Measurements from ENCODE around the gene C2orf68.
"Not testable (repeated sequence)": the region's sequence is repeated elsewhere in the genome, so short reads cannot be mapped to it uniquely, and the experiment has no call there.

C2orf68 gene

GRCh38 chr2:85598594-85599340 lies 13.1 kb downstream of the C2orf68 start:
- DNase-seq = no peak

DNA sequence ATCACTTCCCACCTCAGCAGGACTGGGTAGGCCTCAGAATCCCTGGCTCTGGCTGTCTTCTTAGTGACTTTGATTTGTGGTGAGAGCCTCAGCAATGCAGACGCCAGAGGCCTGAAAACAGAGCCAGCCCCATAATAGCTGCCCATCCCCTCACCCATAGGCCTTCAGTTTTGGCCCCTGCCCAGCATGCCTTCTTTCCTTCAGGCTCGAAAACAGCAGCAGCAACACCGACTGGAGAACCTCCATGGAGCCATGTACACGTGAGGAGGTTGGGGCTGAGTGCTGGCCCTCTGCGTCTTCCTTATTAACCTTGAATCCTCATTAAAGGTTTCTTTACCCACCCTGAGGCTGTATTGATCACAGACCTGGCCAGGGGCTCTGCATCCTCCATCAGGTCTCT lies 14.6 kb downstream of the C2orf68 start:
- DNase-seq = no peak

DNA sequence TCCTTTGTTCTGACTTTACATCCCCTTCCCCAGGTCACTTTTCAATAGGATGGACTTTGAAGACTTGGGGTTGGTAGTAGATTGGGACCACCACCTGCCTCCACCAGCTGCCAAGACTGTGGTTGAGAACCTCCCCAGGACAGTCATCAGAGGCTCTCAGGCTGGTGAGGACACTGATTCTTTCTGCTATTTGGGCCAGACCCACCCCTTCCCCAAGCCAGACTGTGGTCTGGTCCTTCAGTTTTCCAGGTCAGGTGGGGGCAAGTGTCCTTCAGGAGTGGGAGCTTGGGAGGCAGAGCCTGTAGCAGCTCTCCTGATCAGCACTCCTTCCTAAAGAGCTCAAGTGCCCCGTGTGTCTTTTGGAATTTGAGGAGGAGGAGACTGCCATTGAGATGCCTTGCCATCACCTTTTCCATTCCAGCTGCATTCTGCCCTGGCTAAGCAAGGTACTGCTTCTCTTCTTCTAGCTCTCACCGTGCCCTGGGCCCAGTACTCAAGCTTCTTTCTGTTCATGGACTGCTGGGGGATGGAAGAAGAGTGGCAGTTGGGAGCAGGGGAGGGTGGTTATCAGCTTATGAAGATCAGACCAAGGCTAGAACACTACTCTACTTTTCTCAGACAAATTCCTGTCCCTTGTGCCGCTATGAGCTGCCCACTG lies 15.3 kb downstream of the C2orf68 start:
- DNase-seq = no peak

GRCh38 chr2:85596026-85596333 lies 15.9 kb downstream of the C2orf68 start:
- no peak for DNase-seq

DNA sequence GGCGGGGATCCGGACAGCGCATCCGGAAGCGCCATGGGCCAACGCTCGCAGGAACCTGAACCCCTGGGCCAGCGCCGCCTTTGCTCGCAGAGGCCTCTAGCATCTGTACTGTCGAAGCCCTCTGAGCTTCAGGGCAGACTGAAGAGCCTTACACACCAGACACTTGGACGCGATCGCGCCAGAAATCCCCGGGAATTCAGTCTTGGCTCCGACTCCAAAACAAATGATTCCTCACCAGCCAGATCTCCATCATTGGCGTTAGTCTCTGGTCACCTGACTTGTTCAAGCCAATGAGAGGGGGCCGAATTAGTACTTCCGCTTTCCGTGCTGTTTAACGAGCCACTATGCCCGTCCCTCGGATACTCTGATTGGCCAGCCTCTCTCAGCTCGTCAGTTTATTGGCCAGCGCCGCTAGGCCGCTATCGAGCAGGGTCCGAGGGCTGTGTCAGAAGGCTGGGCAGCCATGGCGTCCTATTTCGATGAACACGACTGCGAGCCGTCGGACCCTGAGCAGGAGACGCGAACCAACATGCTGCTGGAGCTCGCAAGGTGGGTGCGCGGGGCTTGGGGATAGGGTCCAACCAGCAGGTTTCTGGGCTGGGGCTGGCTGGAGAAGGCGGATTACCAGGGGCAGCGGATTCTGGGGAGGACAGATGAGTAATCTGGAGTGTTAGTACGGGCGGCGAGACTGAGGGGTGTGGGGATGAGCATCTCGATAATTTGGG lies 16.4 kb downstream of the C2orf68 start, which contains the start of gene RNF181:
RNF181 (plus strand) TSS at position 445 of the 725 bp plus-strand sequence; CDS start at position 464, 19 bp downstream.
- peak; percentile 99 for DNase-seq

- DNase-seq = no peak
Measured at GRCh38 chr2:85594715-85595300, 17.1 kb downstream of the C2orf68 start.

GRCh38 chr2:85593023-85593422 lies 18.8 kb downstream of the C2orf68 start:
- DNase-seq = no peak

GRCh38 chr2:85592299-85592698 lies 19.6 kb downstream of the C2orf68 start:
- DNase-seq = not testable (repeated sequence)

DNA sequence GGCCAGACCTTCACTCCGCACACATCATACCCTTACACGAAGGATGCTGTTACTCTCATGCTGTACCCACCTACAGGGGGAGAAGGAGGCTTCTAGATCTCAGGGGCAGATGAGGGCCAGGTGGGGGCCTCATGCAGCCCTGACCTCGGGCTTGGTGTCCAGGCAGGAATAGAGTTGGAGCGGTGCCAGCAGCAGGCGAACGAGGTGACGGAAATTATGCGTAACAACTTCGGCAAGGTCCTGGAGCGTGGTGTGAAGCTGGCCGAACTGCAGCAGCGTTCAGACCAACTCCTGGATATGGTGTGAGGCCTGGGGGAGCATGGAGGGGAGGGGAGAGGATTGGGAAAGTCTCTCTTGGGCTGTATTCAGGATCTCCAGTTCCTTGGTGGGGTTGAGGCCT lies 20.3 kb downstream of the C2orf68 start:
- no peak for DNase-seq

DNA sequence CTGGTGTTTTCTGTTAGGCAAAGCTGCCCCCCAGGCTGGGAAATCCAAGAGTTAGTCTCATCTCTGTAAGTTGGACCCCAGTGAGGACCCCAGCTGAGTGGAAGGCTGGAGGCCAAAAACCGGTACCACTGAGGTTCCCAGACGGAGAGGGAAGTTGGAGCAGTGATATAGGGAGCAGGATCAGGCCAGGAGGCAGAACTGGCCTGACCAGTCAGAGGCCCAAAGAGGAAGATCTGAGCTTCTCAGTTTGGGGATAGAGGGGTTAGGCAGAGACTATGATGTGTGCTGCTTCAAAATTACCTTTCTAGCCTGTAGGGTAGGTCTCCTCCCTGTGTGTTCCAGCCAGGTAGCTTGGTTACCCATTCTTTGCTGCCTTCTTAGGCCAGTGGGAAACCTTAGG lies 20.9 kb downstream of the C2orf68 start:
- no peak for DNase-seq

GRCh38 chr2:85589982-85590791 lies 21.7 kb downstream of the C2orf68 start:
- peak; percentile 82 for DNase-seq

DNA sequence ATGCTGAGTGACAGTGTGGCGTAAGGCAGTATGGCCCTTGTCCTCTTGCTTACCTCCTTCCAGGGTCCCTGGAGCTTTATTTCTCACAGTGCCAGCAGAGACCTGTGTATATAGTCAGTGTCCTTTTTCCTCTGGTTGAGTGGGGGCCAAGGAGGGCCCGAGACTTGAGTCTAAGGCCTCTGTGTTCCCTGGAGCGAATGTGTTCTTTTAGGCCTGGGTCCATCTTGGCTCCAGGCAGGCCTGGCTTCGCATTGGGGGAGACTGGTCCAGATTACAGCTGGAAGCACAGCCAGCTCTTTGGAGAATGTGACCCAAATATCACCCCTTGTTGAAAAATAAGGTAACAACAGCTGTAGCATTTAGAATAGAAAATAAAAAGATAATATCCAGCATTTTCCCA lies 22.7 kb downstream of the C2orf68 start:
- no peak for DNase-seq

DNA sequence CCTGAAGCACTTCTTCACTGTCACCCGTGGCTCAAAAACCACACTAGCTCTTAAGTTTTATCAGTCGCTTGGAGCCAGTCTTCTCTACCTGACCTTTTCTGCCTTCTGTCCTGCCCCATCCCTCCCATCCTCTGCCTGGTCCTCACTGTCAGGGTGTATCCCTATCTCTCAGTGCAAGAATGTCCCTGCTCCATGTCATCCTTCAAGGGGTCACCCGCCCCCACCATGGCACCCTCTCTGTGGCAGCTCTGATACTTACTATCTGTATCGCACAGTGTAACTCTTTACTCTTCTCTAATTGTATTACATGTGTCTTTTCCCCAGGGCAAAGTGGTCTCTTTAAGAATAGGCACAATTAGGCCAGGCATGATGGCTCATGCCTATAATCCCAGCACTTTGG lies 23.2 kb downstream of the C2orf68 start:
- no peak for DNase-seq

DNA sequence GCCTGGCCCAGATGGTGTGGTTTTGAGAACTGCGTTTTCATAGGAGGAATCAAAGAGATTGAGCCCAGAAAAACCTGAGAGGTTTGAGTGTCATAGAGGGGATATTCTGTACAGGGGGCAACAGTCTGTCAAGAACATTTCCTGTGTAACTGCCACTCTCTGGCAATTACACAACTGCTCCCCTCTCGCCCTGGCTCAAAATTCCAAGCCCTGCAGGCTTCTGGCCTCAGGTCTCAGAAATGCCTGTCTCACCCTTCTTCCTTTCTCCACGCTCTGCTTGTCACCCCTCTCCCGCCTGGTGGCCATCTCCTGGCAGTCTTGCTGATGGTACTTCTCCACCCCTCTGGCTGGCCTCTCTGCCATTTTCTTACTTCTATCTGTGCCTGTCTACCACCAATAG lies 23.6 kb downstream of the C2orf68 start:
- no peak for DNase-seq

DNA sequence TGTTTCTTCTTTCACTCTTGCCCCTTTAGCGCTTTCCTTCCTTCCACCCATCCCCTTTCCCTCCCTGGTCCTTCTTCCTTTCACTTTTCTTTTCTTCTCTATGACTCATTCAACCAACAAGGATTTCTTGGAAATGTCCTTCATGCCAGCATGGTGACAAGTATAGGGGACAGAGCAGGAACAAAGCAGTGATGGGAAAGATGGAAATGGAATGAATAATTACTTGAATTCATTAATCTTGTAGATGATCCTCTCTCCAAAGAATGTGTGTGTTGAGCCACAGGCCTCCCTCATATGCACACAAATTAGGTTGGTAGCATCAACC lies 26.1 kb downstream of the C2orf68 start:
- DNase-seq = peak; percentile 84

GRCh38 chr2:85584857-85585780 lies 26.7 kb downstream of the C2orf68 start:
- peak; percentile 51 for DNase-seq

DNA sequence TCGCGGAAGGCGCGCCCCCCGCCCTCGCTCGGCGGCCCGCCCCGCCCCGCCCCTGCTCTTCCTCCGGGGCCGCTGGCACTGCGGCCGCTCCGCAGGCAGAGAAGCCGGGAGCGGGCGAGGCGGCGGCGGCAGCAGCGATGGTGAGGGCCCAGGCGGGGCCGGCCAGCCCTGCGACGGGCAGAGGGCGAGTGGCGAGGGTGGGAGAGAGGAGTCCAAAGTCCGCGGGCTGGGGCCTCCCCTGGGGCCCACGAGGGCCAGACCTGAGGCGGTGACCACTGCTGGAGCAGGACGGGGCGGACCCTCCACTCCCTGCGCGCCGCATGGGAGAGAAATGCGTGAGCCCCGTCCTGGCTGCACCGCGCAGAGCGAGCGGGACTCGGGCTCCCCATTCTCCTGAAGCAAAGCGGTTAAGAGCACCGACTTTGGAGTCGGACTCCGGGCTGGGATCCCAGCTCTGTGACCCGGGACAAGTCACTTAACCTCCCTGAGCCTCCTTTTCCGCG lies 27.5 kb downstream of the C2orf68 start, which contains the start of gene VAMP5:
VAMP5 (plus strand) TSS at position 78 of the 503 bp plus-strand sequence; CDS start at position 138, 60 bp downstream.
- DNase-seq = peak; percentile 72

DNA sequence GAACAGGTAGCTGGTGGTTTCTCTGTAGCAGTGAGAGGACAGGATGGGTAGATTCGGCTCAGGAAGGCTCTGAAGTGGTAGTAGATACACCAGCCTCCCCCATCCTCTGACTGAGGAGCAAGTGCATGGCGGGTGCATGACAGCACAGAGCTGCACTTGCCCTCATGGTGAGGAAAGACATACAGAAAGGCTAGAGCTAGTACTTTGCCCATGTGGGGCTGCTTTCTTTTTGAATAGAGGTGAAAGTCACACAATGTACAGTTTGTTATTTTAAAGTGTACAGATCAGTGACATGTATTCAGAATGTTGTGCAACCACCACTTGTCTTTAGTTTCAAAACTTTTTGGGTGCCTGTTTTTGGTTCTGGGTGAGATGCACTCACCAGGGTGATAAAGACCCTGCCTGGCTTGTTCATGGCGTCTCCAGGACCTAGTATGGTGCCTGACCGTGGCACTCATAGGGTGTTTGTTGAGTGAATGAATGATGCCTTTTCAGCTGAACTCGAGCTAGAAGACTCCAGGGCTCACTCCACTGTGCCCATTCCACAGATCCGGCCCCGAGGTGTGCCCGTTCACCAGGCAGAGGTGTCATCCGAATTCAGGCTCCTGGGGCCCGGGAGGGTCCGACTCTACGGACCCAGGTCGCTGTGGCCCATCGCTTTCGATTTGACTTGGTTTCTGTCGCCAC lies 28.1 kb downstream of the C2orf68 start:
- peak; percentile 62 for DNase-seq

DNA sequence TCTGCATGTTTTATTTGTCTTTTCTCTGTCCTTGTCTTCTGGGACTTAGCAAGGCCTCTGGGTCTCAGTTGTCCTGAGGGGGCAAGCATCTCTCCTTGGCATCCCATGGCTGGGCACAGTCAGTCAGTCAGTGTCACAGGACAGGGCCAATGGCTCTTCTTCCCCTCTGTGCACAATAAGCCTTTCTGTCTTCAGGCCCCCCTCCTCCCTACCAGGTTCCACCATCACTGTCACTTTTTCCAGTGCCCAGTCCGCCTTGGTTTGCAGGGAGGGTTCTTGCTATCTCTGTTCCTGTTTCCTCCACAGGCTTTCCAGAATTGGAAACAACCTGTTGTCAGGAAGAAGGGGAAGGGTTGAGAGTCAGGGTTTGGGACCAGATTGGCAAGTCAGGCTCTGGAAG lies 29.4 kb downstream of the C2orf68 start:
- DNase-seq = no peak

DNA sequence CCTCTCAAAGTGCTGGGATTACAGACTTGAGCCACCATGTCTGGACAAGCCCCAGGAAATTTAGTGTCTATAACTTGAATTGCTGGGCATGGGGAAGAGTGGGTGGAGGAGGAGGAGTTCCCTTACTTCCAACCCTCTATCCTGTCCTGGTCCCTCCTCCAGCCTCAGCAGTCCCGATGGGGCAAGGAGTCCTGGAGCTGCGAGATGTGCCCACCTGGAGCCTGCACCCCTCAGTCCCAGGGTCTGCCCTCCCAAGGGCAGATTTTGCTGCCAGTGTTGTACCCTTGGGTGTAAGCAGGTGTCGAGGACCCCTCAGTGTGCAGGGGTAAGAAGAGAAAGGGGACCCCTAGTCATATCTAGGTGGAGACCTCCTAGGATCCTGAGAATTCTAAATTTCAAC lies 31.7 kb downstream of the C2orf68 start:
- DNase-seq = no peak

Data from suppressor macrophage treated with lipopolysaccharide for 4 hours (primary cell).